HG03060 (cell line): ENCODE results near the gene C11orf16.
"Not testable (repeated sequence)": the region's sequence is repeated elsewhere in the genome, so short reads cannot be mapped to it uniquely, and the experiment has no call there.

ENCODE experiments used
- ATAC-seq: cut with Tn5 transposase; IDR thresholded peaks from one replicate; pipeline ENCODE4 v1.9.1; 2021; ENCODE audit warnings: low read depth, moderate number of reproducible peaks; ENCODE audit not compliant: unreplicated experiment

The C11orf16 gene, protein sequence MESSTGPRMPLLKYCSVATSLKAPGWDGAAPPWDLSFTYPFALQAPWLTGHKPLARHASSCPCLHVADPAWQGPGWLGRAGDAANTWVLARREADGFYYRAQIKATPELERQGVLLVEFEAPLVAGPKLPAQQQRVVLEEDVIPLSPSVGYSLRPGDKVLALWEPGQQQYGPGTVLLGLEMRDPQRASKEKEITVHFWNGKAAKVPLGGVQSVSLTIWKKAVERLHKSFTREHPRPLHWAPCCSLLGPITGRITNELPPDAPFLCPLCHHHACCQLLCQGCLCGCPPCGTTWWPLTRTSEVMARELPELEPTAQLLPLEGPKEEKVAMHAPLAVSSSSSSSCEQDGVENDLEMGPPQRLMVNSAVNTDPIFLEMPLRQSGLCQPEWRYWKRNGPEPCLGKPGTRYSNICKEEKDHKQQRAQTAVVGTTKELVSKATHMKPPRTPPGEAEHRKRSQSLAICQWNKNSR

DNA sequence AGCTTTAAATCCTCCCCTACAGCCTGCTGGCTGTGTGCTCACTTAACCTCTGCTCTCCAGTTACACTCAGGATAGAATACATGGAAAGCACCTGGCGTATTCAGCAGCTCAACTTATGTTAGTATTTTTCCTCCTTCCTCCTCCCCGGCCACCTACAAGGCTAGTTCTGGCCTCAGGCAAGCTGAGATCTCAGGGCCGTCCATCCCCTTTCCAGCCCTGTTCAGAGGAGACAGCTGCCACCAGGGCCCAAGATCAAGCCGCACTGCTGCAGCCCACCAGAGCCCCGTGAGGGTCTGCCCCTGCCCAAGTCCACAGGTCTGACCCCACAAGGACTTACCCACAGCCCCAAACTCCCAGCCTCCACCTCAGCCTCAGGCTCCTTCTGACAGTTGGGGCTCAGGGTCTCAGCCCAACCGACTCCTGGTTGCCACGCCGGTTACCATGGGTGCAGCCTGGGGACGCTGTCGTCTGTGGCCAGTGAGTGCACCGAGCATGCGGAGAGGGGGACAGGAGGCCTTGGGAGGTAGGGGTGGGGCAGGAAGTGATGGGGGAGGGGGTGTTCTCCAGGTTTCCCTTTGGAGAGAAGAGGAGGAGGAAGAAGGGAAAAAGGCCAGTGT is at the start of gene C11orf16:
C11orf16 (minus strand) TSS at position 384 of the 617 bp plus-strand sequence. CDS start 639 bp downstream, outside the sequence.
- ATAC-seq: no peak

DNA sequence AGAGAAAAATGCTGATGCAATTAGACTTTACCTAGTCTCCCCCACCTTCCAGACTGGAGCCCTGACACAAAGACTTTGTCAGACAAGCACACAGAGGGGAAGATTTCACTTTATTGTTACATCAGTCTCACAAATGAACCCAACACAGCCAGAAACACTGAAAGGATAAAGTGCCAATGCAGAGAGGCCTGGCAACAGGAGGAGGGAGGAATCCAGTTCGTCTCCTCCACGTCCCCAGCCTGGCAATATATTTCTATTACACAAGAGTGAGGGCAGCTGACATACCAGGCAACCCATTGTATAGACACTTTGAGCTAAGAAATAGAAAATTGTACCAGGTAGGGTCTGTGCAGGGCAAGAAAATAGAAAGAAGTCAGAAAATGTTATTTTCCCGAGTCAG is 47.7 kb upstream of the C11orf16 start:
- ATAC-seq: no peak

DNA sequence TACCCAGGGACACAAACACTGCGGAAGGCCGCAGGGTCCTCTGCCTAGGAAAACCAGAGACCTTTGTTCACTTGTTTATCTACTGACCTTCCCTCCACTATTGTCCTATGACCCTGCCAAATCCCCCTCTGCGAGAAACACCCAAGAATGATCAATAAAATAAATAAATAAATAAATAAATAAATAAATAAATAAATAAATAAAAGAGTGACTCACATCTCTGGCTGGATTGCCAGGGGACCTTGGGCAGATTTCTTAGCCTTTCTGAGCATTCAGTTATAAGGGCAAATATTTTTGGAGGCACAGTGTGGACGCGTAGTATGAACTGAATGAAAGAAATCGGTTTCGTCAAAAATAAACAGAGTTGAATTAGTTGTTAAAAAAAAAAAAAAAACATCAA is 46.6 kb upstream of the C11orf16 start:
- ATAC-seq: not testable (repeated sequence)

DNA sequence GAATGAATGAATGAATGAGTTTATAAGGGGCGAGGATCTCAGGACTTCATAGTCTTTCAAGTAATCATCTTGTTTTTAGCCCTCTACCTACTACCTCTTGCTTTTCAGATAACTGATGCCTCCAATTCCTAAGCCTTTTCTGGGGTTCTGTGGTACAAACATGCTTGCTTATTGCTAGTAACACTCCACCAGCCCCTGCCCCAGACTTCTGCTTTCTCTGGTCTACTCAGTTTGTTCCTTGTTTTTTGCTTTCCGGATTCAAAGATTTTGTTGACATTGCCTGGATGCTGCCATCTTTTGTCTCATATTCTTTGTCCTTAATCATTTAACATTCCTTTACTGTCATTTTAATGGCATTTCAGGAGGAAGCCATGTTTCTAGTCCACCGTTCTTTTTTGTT is 40.4 kb upstream of the C11orf16 start:
- ATAC-seq: no peak

DNA sequence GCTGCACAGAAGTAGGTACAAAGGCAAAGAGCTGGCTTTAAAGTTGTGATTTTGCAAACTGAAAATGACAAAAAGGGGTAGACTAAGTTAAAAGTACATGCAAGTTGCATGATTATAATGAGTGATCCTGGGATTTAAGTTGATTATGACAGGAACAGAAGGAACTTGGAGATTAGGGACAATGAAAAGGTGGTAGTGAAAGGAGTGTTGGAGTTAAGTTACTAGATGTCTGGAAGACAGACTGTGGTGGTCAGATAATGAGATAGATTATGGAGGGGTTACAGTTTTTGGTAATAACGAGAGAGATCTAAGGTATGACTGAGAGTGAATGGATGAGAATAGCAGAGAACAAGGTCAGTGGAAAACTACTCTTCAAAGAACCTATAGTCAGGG is 39.2 kb upstream of the C11orf16 start:
- ATAC-seq: no peak

DNA sequence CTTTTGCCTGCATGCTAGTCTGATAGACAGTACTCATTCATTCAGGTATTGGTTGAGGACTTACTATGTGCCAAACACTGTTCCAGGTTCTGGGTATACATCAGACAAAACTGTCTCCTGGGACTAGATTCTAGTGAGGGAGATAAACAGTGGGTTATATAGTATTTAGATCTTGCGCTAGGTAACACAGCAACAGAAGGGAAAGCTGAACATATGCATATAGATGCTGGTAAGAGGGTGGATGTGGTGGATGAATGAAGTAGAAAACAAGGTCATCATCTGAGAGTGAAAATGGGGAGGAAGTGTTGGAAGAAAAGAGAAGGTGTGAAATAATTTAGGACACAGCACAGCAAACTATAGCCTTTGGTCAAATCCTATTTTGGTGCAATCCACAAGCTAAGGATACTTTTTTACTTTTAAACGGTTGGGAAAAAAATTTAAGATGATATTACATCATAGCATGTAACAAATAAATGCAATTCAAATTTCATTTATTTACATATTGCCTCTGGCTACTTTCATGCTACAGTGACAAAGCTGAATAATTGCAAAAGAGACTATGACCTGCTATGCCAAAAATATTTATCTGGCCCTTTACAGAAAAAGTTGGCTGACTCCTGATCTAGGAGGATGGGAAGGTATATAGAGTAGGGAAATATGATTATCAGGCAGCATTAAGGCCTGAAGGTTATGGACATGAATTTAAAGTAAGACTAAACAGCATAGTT is 38.6 kb upstream of the C11orf16 start:
- no peak for ATAC-seq

DNA sequence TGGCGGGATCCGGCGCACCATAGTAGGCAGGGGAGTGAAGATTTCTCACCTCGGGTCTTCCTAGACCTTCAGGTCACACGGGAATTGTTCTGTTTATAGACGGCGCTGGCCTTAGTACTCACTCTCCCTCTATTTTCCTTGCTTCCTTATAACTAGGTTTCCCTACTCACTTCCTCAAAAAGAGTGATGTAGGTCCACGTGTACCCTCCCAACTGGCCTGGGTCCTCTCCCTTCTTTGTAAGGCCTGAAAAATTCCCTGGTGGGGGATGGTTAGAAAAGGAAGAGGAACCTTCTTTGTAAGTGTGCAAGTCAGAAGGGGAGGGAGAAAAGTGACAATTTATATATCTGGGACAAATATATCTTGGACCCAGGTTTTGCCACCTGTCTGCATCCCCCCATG is 34.4 kb upstream of the C11orf16 start:
- ATAC-seq: no peak

DNA sequence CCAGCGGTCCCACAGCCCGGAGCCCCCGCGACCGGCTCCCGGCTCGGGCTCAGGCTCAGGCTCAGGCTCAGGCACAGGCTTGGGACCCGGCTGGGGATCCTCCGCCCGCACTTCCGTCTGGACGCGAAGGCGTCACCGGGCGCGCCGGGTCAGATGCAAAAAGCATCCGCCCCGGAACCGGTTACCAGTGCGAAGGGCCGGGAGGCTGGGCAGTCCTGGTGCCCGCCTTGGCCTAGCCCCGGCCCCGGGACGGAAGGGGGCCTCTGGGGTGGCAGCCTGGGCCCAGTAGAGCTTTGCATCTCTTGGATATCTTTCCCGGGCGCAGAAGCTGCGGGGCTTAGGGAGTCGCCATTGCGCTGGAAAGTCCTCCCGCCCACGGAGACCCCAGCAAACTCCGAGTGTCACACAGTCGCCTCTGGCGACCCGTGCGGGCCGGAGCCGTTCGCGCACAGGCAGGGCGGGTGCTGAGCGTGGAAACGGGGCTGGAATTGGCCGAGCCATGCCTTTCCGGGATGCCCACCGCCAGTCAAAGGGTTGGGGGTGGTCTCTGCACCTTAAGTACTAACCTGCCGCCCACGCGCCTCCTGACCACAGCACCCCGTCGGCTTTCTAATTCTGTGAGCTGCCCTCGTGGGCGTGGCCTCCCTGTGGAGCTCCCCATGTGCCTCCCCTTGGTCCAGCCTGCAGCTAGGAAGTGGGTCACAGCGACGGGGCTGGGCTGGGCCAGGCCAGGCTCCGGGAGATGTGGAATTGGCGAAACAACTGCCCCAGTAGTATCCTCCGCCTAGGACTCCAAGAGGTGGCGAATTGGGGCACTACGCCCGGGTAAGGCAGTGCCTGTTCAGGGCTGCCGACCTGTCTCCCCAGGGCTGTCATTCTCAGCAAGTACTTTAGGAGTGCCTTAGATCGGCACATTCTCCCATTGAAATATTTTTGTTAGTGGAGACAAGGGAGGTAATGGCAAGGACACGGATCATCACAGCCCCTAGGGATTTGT is 31.9 kb upstream of the C11orf16 start, which contains the start of gene TMEM9B:
TMEM9B (minus strand) TSS at position 119 of the 997 bp plus-strand sequence. CDS start 129 bp downstream, outside the sequence.
- peak; percentile 34 for ATAC-seq

DNA sequence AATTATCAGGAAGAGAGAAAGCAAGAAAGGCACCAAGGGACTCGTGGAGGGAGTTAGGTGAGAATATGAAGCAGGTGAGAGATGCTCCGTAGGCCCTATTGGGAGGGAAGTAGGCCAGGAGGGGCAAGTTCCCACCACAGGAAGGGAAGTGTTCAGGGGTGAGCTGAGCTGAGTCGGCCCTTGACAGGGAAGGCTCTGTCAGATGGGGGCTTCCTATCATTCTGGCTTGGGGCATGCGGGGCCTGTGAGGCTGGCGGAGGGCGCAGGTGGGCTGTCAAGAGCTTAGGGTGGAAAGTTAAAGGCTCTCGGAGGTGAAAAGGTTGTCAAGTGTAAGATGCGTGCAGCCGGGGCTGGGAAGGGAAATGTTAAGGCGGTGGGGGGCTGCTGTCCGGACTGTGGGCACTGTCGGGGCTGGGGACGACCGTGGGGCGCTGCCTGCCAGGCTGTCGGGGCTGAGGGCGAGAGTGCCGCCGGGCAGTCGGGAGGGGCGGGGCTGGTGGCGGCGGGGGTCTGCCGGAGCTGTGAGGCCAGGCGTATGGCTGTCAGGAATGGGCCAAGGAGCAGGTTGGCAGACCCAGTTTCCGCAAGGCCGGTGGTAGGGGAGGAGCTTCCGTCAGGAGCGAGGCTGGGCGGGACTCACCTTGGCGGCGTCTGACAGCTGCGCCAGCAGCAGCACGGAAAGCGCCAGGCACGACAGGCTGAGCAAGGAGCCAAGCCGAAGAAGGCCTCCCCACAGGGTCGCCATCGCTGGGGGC is 31.0 kb upstream of the C11orf16 start:
- ATAC-seq: peak; percentile 33

DNA sequence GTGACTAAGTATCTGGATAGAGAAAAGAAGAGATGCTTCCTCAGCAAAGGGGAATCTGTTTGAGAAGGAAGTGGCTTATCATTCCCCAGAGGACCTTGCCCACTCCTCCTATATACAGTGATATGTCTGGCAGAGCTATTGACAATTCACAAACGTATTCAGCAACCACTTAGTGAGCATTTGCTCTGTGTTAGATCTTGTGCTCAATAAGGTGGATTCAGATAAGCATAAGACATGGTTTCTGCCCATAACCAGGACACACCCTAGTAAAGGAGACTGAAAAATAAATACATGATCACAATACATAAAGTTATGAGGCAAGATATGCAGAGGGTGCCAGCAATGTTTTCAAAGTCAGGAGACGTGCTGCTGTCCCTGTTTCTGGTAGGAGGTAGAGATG is 30.1 kb upstream of the C11orf16 start:
- no peak for ATAC-seq

DNA sequence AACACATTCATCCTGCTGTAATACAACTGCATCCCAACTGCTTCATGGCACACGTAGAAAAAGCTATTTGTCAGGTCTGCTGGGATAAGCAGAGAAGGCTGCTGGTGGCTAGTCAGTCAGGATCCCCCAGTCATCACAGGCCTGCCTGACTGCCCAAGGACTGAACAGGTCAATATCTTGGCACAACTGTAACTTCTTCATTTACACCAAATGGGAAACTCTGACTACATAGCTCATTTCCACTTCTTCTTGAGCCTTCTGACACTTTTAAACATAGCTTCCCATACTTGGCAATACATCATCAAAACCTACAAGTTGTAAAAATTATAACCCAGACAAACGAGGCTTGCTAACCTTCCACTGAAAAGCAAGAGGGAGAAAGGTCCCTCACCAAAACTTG is 28.7 kb upstream of the C11orf16 start:
- ATAC-seq: no peak

DNA sequence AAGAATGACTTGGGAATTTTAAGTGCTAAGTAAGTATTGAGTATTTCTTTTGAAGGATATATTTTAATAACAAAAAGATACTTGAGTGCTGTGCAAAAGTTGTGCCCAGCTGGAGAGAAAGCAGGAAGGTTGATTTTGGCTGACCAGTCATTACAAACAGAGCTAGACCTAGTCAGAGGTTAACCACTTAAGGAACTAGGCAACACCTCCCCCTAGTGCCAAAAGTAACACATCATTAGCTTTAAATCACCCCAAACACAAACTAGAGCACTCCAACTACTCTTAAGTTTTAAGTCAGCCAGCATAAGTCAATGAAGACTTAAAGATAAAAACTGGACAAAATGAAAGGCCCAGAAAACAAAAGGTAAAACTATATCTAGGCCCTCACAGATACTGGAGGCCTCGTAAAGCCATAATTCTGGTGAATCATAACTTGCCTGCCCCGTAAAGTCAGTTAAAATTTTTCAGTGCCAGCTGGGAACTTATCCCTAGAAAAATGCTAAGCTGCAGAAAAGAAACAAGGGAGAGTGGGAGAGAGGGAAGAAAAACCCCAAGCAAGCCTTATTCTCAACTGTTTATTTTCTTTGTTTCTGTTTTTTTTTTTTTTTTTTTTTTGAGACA is 26.9 kb upstream of the C11orf16 start:
- ATAC-seq: no peak

DNA sequence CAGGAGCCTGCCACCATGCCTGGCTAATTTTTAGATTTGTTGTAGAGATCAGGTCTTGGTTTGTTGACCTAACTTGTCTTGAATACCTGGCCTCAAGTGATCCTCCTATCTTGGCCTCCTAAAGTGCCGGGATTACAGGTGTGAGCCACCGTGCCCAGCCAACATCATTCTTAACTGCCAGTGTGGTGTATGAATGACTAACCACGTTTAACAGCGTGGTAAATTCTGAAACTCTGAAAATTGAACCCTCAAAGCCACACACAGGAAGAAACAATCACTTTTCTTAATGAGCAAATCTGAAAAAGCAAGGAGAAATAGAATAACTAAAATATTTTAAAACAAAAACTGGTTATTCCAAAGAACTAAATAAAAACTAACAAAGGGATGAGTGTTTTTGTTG is 24.1 kb upstream of the C11orf16 start:
- ATAC-seq: no peak

DNA sequence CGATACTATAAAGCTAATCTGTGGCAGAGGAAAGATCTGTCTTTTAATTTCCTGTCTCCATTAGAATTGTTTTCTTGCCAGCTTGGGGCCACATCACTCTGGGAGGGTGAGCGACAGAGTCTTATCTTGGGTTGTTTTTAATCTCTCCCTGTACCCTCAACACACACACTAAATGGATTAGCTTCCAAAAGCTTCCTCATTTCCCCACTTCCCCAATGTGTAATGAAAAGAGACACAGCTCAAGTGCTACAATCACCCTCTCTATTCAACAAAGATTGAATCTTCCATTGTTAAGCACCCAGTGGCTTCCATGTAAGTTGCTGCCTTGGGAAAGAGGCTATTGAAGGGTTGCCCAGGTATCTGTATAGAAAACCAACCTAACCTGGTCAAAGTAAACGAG is 16.1 kb upstream of the C11orf16 start:
- ATAC-seq: no peak

DNA sequence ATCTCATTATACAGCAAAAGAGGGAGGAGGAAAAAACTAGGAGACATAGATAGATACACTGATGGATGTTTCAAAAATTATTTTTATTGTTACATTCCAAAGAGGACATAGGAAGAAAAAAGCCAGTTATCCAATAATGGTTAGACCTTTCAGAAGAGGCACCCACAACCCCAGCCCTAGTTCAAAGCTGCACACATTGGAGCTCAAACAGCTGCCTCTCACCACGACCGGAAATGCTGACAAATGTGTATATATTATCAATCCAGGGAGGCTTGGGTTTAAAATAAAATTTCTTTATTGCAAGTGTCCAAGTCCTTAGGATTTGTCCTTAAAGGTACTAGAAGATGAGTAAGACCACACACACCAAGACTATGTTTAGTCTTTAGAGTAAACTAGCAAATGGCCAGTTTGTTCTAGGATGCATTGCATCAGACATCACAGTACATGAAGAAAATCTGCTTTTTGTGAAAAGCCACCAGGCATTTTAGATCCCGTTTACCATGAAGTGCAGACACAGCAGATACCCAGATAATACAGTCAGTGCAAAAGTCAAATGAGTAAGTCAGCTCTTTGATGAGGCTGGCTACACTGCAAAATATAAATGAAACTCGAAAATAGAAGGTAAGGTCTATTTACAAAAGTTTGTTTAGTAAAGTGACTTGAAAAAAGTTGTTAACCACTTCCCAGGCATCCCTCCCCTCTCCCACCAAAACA is 14.6 kb upstream of the C11orf16 start:
- ATAC-seq: no peak

DNA sequence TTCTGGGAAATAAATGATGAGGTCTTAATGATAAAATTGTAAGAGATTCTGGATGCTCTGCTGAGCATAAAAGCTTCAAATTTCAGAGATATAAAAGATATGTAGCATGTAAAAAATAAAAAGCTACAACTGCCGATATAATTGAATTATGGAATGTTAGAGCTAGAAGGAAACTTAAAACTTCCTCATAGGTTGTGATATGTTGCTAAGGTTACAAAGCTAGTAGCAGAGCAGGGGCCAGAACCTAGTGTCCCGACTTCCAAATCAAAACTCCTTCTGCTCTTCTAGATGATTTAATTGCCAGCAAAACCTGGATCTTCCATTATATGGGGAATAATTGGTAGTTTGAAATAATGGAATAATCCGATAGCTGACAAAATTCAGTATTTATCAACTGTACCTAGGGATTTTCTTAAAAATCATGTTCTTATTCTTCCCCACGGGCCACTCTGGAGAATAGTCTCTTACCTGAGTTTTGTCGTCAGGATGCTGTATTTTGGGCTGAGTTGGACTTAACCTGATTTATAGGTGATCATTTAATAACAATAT is 9.8 kb upstream of the C11orf16 start, which contains the start of gene ASCL3:
ASCL3 (minus strand) TSS at position 499 of the 549 bp plus-strand sequence. CDS start 4,855 bp downstream, outside the sequence.
- no peak for ATAC-seq

DNA sequence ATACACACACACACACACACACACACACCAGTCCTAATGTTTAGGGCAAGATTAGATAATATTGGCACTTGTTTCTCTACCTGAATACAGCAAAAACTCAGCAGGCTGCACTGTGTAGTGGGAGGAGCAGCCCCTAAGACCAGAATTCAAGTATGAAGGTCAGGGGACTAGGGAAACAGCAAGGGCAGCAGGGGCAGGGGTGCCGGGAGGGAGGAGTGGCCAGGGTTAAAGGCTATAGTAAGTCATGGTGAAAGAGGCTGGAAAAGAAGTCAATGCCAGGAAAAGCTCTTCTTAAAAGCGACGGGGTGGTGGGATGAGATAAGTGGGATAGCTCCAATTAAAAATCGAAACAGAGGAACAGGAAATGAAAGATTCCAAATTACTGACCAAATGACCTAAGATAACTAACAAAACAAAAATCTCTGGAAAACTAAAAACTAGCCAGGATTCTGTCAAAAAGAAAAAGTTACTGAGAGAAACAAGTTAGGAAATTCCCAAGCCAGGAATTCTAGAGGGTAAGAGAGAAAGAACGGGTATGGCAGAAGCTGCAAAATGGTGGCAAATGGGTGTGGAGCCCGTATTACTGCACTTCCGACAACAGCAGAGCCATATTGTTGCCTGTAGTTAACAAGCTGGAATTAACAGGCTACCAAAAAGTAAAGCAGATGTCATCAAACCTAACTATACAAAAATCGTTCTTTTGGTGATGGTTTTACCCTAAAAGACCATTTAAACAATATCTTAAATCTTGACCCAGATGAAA is 8.8 kb upstream of the C11orf16 start:
- no peak for ATAC-seq
